Measurements from ENCODE around the gene CHD1L. TPM values are rescaled to one million over a fixed set of nuclear protein-coding genes. Genes with fewer than 3 reads are reported as not detected.
A peak's percentile ranks its signal among the peaks of the same experiment; 100 is the strongest.
"Not testable (repeated sequence)": the region's sequence is repeated elsewhere in the genome, so short reads cannot be mapped to it uniquely, and the experiment has no call there.

Gene CHD1L
- total and polyA plus RNA-seq, 2 experiments from 2014 or later: 39.3 to 40.5 TPM

DNA sequence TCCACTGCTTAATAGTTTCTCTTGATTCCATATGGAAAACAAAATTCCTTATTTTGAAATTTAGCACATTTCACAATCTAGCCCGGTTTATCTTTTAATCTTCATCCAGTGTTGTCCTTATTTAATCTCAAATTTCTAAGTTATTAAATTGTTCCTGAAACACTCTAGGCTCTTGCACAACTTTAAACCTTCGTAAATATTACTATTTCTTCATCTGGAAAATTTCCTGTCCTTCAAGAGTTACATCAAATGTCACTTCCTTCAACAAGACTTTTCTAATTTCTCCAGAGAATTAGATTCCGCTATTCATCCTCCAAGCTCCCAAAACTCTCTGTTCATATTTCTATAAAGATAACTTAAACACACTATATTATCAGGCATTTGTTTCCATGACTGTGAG lies 23.9 kb upstream of the CHD1L start:
- H3K27ac ChIP-seq: no peak overlapping the region
- no peak for DNase-seq
- no peaks in the 10 kb centered on the region for H4K20me1 ChIP-seq (ENCODE audit: insufficient read depth)
- H3K36me3 ChIP-seq (ENCODE audit: low read depth): no peaks in the 10 kb centered on the region
- H3K79me2 ChIP-seq (ENCODE audit: insufficient read depth): no peaks in the 10 kb centered on the region
- no peak for TF ChIP-seq EZH2phosphoT487 (IDR thresholded peaks at IDR 0.05; ENCODE audit: insufficient read depth, low read depth)
- TF ChIP-seq EZH2 (IDR thresholded peaks at IDR 0.05; ENCODE audit: insufficient read depth, poor library complexity, severe bottlenecking): no peak
- H3F3A ChIP-seq (ENCODE audit: insufficient read depth): no peaks in the 10 kb centered on the region
- no peak overlapping the region for H3K9ac ChIP-seq
- H3K4me2 ChIP-seq (ENCODE audit: unreplicated experiment): no peak overlapping the region
- no peak overlapping the region for H2AFZ ChIP-seq
- 61 to 84% methylated on average over 2 to 3 of the region's 3 CpGs for WGBS, 2 experiments (ENCODE audit: low coverage in 1 of 2, low lambda C conversion rate in 2 of 2, missing lambda C conversion rate in 2 of 2)
- H3K4me1 ChIP-seq (ENCODE audit: insufficient read depth): no peaks in the 10 kb centered on the region
- H3K9me3 ChIP-seq (ENCODE audit: low read depth): no peaks in the 10 kb centered on the region
- H3K9me2 ChIP-seq (ENCODE audit: insufficient read depth): no peaks in the 10 kb centered on the region
- in situ Hi-C loops (cut with MboI): no loop called here
- H3K27me3 ChIP-seq (replicated peaks; ENCODE audit: insufficient read depth): no peaks in the 10 kb centered on the region
- H3K4me3 ChIP-seq: no peak overlapping the region

DNA sequence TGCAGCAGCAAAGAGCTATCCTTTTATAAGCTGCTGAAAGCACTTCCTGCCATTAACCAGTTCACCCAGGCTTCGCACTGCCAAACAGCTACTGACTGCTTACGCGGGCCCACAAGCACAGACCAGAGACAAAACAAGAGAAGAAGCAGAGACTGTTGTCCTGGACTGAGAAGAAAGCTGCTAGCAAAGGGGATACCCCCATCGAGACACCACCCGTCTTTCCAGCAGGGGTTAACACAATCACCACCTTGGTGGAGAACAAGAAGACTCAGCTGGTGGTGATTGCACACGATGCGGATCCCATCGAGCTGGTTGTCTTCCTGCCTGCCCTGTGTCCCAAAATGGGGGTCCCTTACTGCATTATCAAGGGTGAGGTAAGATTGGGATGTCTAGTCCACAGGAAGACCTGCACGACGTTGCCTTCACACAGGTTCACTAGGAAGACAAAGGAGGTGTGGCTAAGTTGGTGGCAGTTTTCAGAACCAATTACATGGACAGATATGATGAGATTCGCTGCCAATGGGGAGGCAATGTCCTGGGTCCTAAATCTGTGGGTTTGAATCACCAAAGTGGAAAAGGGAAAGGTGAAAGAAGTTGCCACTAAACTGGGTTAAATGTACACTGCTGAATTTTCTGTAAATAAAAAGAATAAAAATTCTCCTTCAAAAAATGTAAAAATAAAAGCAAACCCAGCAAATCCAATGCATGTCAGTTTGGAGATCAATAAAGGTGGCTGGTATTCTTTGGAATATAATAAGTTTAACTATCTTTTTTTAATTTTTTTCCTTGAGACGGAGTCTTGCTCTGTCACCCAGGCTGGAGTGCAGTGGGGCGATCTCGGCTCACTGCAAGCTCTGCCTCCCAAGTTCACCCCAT lies 18.5 kb upstream of the CHD1L start:
- Histone ChIP-seq H3K27ac (no peak overlapping the region), H3K9ac (no peak overlapping the region), H4K20me1 (ENCODE audit: insufficient read depth) (no peaks in the 10 kb centered on the region), H3K4me2 (ENCODE audit: unreplicated experiment) (no peak overlapping the region), H3K79me2 (ENCODE audit: insufficient read depth) (no peaks in the 10 kb centered on the region), H3K4me1 (ENCODE audit: insufficient read depth) (no peaks in the 10 kb centered on the region), H3K36me3 (ENCODE audit: low read depth) (no peaks in the 10 kb centered on the region), H3K9me2 (ENCODE audit: insufficient read depth) (no peaks in the 10 kb centered on the region), H3K9me3 (ENCODE audit: low read depth) (no peaks in the 10 kb centered on the region), H3K27me3 (replicated peaks; ENCODE audit: insufficient read depth) (no peaks in the 10 kb centered on the region), H3K4me3 (no peak overlapping the region), H2AFZ (no peak overlapping the region), H3F3A (ENCODE audit: insufficient read depth) (no peaks in the 10 kb centered on the region)
- 83 to 84% methylated on average over 14 of the region's 14 CpGs for WGBS, 2 experiments (ENCODE audit: low coverage in 1 of 2, low lambda C conversion rate in 2 of 2, missing lambda C conversion rate in 2 of 2)
- in situ Hi-C loops (cut with MboI): loop anchor here (10.0 kb wide), 1 partner anchor 49 kb away; the partner anchor contains the start of gene PRKAB2
- no peak for DNase-seq
- TF ChIP-seq EZH2phosphoT487 (IDR thresholded peaks at IDR 0.05; ENCODE audit: insufficient read depth, low read depth) (no peak), EZH2 (IDR thresholded peaks at IDR 0.05; ENCODE audit: insufficient read depth, poor library complexity, severe bottlenecking) (no peak)

DNA sequence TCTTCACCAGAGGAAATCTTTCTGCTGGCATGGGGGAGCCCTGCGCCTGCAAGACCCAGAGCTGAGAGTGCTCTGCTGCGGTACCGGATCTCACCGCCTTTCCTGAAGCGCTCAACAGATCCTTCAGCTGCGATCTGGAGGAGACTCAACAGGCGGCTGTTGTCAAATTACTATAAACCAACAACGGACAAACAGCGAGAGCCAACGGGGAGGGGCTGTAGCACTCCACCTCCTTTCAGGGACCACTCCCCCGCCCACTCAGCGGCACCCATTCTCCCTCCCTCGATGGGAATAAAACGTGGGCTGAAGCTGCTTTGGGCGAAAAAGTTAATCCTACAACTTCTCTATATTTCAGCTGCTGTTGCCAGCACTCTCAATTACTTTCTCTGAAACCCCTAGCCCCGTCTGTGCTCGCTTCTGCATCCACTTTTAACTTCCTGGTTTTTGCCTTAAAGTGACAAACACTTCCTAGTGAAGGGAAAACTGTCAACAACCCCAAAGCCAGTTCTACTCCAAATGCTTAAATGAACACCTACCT lies 17.2 kb upstream of the CHD1L start, which contains the start of gene FMO5:
FMO5 (minus strand) TSS at position 147 of the 538 bp plus-strand sequence. CDS start 310 bp downstream, outside the sequence.
- Histone ChIP-seq H3K4me1 (ENCODE audit: insufficient read depth) (no peaks in the 10 kb centered on the region), H3K4me2 (ENCODE audit: unreplicated experiment) (peak within 1 kb of the TSS; percentile 95), H3K4me3 (peak within 1 kb of the TSS; percentile 94), H3K36me3 (ENCODE audit: low read depth) (no peaks in the 10 kb centered on the region), H3K9ac (peak within 1 kb of the TSS; percentile 83), H3K27me3 (replicated peaks; ENCODE audit: insufficient read depth) (no peaks in the 10 kb centered on the region), H3K79me2 (ENCODE audit: insufficient read depth) (no peaks in the 10 kb centered on the region), H3K27ac (peak within 1 kb of the TSS; percentile 22), H3F3A (ENCODE audit: insufficient read depth) (no peaks in the 10 kb centered on the region), H2AFZ (peak within 1 kb of the TSS; percentile 99), H3K9me2 (ENCODE audit: insufficient read depth) (no peaks in the 10 kb centered on the region), H4K20me1 (ENCODE audit: insufficient read depth) (no peaks in the 10 kb centered on the region), H3K9me3 (ENCODE audit: low read depth) (no peaks in the 10 kb centered on the region)
- WGBS, 2 experiments (ENCODE audit: low coverage in 1 of 2, low lambda C conversion rate in 2 of 2, missing lambda C conversion rate in 2 of 2): 2 to 3% methylated on average over 17 of the region's 17 CpGs
- TF ChIP-seq EZH2 (IDR thresholded peaks at IDR 0.05; ENCODE audit: insufficient read depth, poor library complexity, severe bottlenecking) (no peak), EZH2phosphoT487 (IDR thresholded peaks at IDR 0.05; ENCODE audit: insufficient read depth, low read depth) (no peak)
- peak; percentile 82 for DNase-seq
- in situ Hi-C loops (cut with MboI): loop anchor here (10.0 kb wide), 1 partner anchor 50 kb away; the partner anchor contains the start of gene PRKAB2

DNA sequence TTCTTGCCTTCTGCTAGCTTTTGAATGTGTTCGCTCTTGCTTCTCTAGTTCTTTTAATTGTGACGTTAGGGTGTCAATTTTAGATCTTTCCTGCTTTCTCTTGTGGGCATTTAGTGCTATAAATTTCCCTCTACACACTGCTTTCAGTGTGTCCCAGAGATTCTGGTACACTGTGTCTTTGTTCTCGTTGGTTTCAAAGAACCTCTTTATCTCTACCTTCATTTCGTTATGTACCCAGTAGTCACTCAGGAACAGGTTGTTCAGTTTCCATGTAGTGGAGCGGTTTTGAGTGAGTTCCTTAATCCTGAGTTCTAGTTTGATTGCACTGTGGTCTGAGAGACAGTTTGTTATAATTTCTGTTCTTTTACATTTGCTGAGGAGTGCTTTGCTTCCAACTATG lies 11.5 kb upstream of the CHD1L start:
- H3K36me3 ChIP-seq (ENCODE audit: low read depth); H3K4me1 ChIP-seq (ENCODE audit: insufficient read depth); H4K20me1 ChIP-seq (ENCODE audit: insufficient read depth); H2AFZ ChIP-seq; H3K27ac ChIP-seq; H3K9me3 ChIP-seq (ENCODE audit: low read depth); H3K9ac ChIP-seq; H3K79me2 ChIP-seq (ENCODE audit: insufficient read depth); in situ Hi-C loops (cut with MboI); DNase-seq; H3K4me2 ChIP-seq (ENCODE audit: unreplicated experiment); H3F3A ChIP-seq (ENCODE audit: insufficient read depth); H3K4me3 ChIP-seq; H3K9me2 ChIP-seq (ENCODE audit: insufficient read depth); H3K27me3 ChIP-seq (replicated peaks; ENCODE audit: insufficient read depth): not testable (repeated sequence)
- WGBS, 2 experiments (ENCODE audit: low coverage in 1 of 2, low lambda C conversion rate in 2 of 2, missing lambda C conversion rate in 2 of 2): 79 to 80% methylated on average over 5 of the region's 5 CpGs

DNA sequence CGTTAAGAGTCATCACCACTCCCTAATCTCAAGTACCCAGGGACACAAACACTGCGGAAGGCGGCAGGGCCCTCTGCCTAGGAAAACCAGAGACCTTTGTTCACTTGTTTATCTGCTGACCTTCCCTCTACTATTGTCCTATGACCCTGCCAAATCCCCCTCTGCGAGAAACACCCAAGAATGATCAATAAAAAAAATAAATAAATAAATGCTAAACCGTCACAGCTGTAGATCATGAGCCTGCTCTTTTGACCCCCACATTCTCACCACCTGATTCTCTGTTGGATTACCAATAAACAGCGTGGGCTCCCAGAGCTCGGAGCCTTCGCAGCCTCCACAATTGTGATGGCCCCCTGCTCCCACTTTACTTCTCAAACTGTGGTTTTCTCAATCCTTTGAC lies 8.6 kb upstream of the CHD1L start:
- H2AFZ ChIP-seq; H3K4me3 ChIP-seq; H3K9me2 ChIP-seq (ENCODE audit: insufficient read depth); in situ Hi-C loops (cut with MboI); DNase-seq; H3K36me3 ChIP-seq (ENCODE audit: low read depth); H3K4me1 ChIP-seq (ENCODE audit: insufficient read depth); H3K79me2 ChIP-seq (ENCODE audit: insufficient read depth); H3F3A ChIP-seq (ENCODE audit: insufficient read depth); H3K9ac ChIP-seq; H3K4me2 ChIP-seq (ENCODE audit: unreplicated experiment); H3K27me3 ChIP-seq (replicated peaks; ENCODE audit: insufficient read depth); H3K9me3 ChIP-seq (ENCODE audit: low read depth); H3K27ac ChIP-seq; H4K20me1 ChIP-seq (ENCODE audit: insufficient read depth): not testable (repeated sequence)
- WGBS, 2 experiments (ENCODE audit: low coverage in 1 of 2, low lambda C conversion rate in 2 of 2, missing lambda C conversion rate in 2 of 2): 79 to 86% methylated on average over 7 to 8 of the region's 8 CpGs
